Stomach (tissue), 9 donors: ENCODE data around the gene LRRTM2. TPM values are rescaled to one million over a fixed set of nuclear protein-coding genes. Genes with fewer than 3 reads are reported as not detected.

Experiments used
- DNase-seq, 2 donors: peaks; one replicate each; pipeline versions ENCODE4 v3.0.0 to v3.0.0-alpha.2; 2013 to 2019
- H3K27ac ChIP-seq, 5 donors: fragments of 200-600 bp in 4 of 5; sonication (generic) in 4 of 5; one replicate each; pipeline ENCODE4 v1.5.1; 2013 to 2019; ENCODE audit warnings: mild to moderate bottlenecking in 1 of 5, moderate library complexity in 1 of 5
- H3K27me3 ChIP-seq, 3 donors: fragments of 200-600 bp; sonication (generic); one replicate each; pipeline ENCODE4 v1.5.1; 2017 to 2019; ENCODE audit warnings: mixed run types in 1 of 3
- H3K36me3 ChIP-seq, 4 donors: fragments of 200-600 bp; sonication (generic); 1 replicate in 3 of 4; 2 replicates in 1 of 4; pipeline ENCODE4 v1.5.1; 2016 to 2019
- H3K4me1 ChIP-seq, 4 donors: fragments of 200-600 bp; sonication (generic); one replicate each; pipeline ENCODE4 v1.5.1; 2016 to 2019
- H3K4me3 ChIP-seq, 4 donors: fragments of 200-600 bp; sonication (generic) in 3 of 4; one replicate each; pipeline ENCODE4 v1.5.1; 2016 to 2019; ENCODE audit warnings: mild to moderate bottlenecking in 1 of 4
- H3K9me3 ChIP-seq, 4 donors: fragments of 200-600 bp; sonication (generic); one replicate each; pipeline ENCODE4 v1.5.1; 2016 to 2019
- EP300 ChIP-seq: sonication (generic); formaldehyde crosslinking; IDR thresholded peaks from one replicate; pipeline ENCODE4 v1.6.1; 2017; ENCODE audit warnings: antibody characterized with exemption
- POLR2A ChIP-seq, 4 donors: fragments of 450-650 bp; IDR thresholded peaks; one replicate each; pipeline ENCODE4 v1.6.1; 2016; ENCODE audit warnings: antibody characterized with exemption in 4 of 4, control low read depth in 2 of 4, mild to moderate bottlenecking in 1 of 4, moderate library complexity in 1 of 4
- POLR2AphosphoS5 ChIP-seq, 3 donors: sonication (generic); formaldehyde crosslinking; IDR thresholded peaks; one replicate each; pipeline ENCODE4 v1.6.1; 2016; ENCODE audit warnings: antibody characterized with exemption in 3 of 3
- WGBS, 5 donors: extraction: QIAGEN DNeasy Blood & Tissue Kit in 3 of 5; methylation state at CpG; one replicate each; pipeline versions ENCODE4 v1.1.5 to v1.1.7; 2013 to 2018; 5-methylcytosine and 5-hydroxymethylcytosine counted together
- intact Hi-C: fragments of 100-400 bp; cut with DNase I; formaldehyde crosslinking; loops from one replicate; pipeline ENCODE4 v1.15.1; 2023; ENCODE audit warnings: low total_unique reads
- polyA plus RNA-seq, 3 donors: library from polyadenylated mRNA; stranded (reverse); fragments of 200-250 nt; gene quantifications; one replicate each; pipeline ENCODE4 v1.2.3, GENCODE V29; 2013
- total RNA-seq, 5 donors: library from RNA; depleted of rRNA; stranded (reverse); fragments of >200 nt; gene quantifications; one replicate each; pipeline versions ENCODE4 v1.1.0 to v1.2.3, GENCODE V29; 2014 to 2016
- TF ChIP-seq, protein P1 (sequence below), 7 experiments: fragments of 450-650 bp in 4 of 7; fragments of 200-600 bp in 3 of 7; sonication (generic) in 3 of 7; IDR thresholded peaks; one replicate each; pipeline ENCODE4 v1.5.1; 2016 to 2019; ENCODE audit warnings: antibody characterized with exemption in 7 of 7, control low read depth in 2 of 7, mild to moderate bottlenecking in 1 of 7
- donor health status: healthy with polysubstance abuse.
- donor health status: Bipolar disorder and iron deficiency.
- donor health status: healthy.

Gene LRRTM2
- total and polyA plus RNA-seq, 8 donors, result 0.15 to 1.5 TPM; not detected in 6

DNA sequence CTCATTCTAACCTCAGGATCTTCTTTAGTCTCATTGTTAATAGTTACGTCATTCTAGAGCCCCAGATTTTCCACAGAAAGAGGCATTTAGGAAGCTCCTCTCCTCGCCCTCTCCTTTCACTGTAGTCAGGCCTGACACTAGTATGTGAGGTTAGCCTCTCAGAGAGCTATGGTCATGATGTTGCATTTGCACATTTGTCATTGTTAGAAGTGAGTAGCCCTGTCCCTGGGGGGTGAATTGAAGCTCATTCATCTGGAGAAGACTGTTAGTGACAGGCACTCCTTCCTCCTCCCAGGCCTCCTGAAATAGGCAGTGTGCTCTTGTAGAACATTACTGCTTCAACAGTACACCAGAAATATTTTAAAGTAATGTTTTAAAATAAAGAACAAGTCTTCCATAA, 26.6 kb upstream of the LRRTM2 start:
- Histone ChIP-seq H3K9me3 (no peaks in the 10 kb centered on the region), H3K4me1 (peaks cover 0 to 34% (median 11%) of the 10 kb centered on the region in 4 donors), H3K36me3 (peaks cover 23 to 70% (median 47%) of the 10 kb centered on the region in 4 donors), H3K27me3 (no peaks in the 10 kb centered on the region), H3K27ac (no peak overlapping the region), H3K4me3 (no peak overlapping the region)
- DNase-seq, result no peak
- intact Hi-C loops, result no loop called here
- 88 to 98% (median 96%) methylated on average over 2 of the region's 2 CpGs for WGBS, 5 donors
- TF ChIP-seq EP300 (no peak), POLR2AphosphoS5 (IDR thresholded peaks at IDR 0.05) (no peak), POLR2A (IDR thresholded peaks at IDR 0.05) (no peak)
- TF ChIP-seq, protein P1, sequence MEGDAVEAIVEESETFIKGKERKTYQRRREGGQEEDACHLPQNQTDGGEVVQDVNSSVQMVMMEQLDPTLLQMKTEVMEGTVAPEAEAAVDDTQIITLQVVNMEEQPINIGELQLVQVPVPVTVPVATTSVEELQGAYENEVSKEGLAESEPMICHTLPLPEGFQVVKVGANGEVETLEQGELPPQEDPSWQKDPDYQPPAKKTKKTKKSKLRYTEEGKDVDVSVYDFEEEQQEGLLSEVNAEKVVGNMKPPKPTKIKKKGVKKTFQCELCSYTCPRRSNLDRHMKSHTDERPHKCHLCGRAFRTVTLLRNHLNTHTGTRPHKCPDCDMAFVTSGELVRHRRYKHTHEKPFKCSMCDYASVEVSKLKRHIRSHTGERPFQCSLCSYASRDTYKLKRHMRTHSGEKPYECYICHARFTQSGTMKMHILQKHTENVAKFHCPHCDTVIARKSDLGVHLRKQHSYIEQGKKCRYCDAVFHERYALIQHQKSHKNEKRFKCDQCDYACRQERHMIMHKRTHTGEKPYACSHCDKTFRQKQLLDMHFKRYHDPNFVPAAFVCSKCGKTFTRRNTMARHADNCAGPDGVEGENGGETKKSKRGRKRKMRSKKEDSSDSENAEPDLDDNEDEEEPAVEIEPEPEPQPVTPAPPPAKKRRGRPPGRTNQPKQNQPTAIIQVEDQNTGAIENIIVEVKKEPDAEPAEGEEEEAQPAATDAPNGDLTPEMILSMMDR (IDR thresholded peaks at IDR 0.05), result no peak

DNA sequence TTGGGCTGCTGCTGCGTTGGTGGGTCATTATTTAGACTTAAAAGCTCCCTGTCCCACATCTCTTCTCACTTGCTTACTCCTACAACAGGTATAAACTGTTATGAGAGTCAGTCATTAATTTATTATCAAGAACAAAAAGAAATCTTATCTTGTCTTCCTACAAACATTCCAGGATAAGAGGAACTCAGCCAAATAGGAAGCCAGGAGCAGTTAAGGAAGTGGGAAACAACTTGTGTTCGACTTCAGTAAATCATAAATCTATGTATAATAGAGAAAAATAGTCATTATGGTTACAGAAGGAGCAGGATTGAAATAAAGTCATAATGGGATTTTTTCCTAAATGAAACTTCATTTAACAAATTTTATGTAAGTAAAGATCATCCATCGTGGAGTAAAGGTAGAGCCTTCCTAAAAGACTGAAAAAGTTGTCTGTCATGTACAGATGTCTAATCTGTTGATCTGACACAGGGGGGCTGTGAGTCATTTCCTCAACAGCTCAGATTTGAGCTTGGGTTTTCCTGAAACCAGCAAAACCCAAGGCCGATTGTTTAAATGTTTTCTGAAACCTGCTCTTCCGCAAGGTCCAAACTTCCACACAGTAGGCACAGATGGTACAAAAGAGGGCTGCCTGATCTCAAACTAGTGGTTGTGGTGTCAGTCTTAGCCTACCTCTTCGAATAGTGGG, 25.3 kb upstream of the LRRTM2 start:
- peak in 1 of 2 donors; percentile 9 for DNase-seq
- 56 to 66% (median 65%) methylated on average over 6 of the region's 6 CpGs for WGBS, 5 donors

DNA sequence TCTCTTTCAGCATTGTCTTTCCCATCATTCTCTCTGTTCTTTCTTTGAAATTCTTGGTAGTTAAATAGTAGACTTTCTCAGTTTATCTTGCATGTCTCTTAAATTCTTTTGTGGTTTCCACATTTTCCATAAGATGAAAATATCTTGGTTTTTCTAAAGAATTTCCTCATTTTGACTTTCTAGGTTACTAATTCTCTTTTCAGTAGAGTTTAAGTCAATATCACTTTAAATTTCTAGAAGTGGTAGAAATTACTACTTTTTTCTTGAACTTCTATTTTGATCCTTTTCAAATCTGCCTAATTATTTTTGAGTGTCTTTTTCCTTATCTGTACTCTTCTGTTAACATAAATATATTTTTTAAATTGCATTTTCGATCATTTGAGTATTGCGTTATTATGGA, 23.6 kb upstream of the LRRTM2 start:
- Histone ChIP-seq H3K4me1 (peaks cover 0 to 34% (median 10%) of the 10 kb centered on the region in 4 donors), H3K27me3 (no peaks in the 10 kb centered on the region), H3K9me3 (no peaks in the 10 kb centered on the region), H3K4me3 (no peak overlapping the region), H3K36me3 (peaks cover 5 to 66% (median 27%) of the 10 kb centered on the region in 4 donors), H3K27ac (no peak overlapping the region)
- WGBS, 5 donors, result 92 to 99% (median 95%) methylated on average over 2 of the region's 2 CpGs
- TF ChIP-seq POLR2A (IDR thresholded peaks at IDR 0.05), result no peak
- TF ChIP-seq, protein P1 (IDR thresholded peaks at IDR 0.05), result no peak
- TF ChIP-seq EP300, result no peak
- TF ChIP-seq POLR2AphosphoS5 (IDR thresholded peaks at IDR 0.05), result no peak
- DNase-seq, result no peak
- intact Hi-C loops, result no loop called here

More for the DNA sequence above, 25.3 kb upstream of the LRRTM2 start:
- Histone ChIP-seq H3K27ac (peak overlapping the region in 2 of 5 donors; percentile 5 to 24), H3K4me1 (peaks cover 0 to 34% (median 11%) of the 10 kb centered on the region in 4 donors), H3K9me3 (no peaks in the 10 kb centered on the region), H3K27me3 (no peaks in the 10 kb centered on the region), H3K36me3 (peaks cover 19 to 65% (median 38%) of the 10 kb centered on the region in 4 donors), H3K4me3 (no peak overlapping the region)
- intact Hi-C loops, result no loop called here
- TF ChIP-seq, protein P1 (IDR thresholded peaks at IDR 0.05), result no peak
- TF ChIP-seq EP300, result no peak
- TF ChIP-seq POLR2AphosphoS5 (IDR thresholded peaks at IDR 0.05), result no peak
- TF ChIP-seq POLR2A (IDR thresholded peaks at IDR 0.05), result no peak

DNA sequence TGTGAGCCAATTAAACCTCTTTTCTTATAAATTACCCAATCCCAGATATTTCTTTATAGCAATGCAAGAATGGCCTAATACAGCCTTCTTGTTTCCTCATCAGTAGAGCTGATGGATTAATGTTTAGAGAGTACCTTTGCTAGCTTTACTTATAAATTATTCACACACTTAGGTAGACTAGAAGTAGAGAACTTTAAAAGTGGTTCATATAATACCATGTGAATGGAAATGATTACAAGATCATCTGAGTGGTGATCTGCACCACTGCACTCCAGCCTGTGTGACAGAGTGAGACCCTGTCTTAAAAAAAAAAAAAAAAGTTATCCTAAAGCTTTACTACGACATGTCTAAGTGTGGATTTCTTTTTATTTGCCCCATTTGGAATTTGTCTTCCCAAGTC, 23.2 kb upstream of the LRRTM2 start:
- DNase-seq, result no peak
- no peaks in the 10 kb centered on the region for H3K27me3 ChIP-seq
- no peak overlapping the region for H3K4me3 ChIP-seq
- TF ChIP-seq, protein P1 (IDR thresholded peaks at IDR 0.05), result no peak
- no peak for TF ChIP-seq EP300
- TF ChIP-seq POLR2A (IDR thresholded peaks at IDR 0.05), result no peak
- no peak for TF ChIP-seq POLR2AphosphoS5 (IDR thresholded peaks at IDR 0.05)
- H3K27ac ChIP-seq, result no peak overlapping the region
- intact Hi-C loops, result no loop called here
- 96 to 100% (median 100%) methylated on average over 1 of the region's 1 CpG for WGBS, 5 donors
- peaks cover 5 to 70% (median 26%) of the 10 kb centered on the region in 4 donors for H3K36me3 ChIP-seq
- H3K4me1 ChIP-seq, result peaks cover 0 to 31% (median 7%) of the 10 kb centered on the region in 4 donors
- no peaks in the 10 kb centered on the region for H3K9me3 ChIP-seq
